CD1c-positive myeloid dendritic cell (primary cell): ENCODE results near the gene BBS7.

Experiments
- DNase-seq: peaks from one replicate; pipeline ENCODE4 v3.0.0-alpha.2; 2016; ENCODE audit errors: extremely low spot score

The BBS7 gene

GRCh38 chr4:121827853-121828252, 42.4 kb downstream of the BBS7 start:
- no peak for DNase-seq

DNA sequence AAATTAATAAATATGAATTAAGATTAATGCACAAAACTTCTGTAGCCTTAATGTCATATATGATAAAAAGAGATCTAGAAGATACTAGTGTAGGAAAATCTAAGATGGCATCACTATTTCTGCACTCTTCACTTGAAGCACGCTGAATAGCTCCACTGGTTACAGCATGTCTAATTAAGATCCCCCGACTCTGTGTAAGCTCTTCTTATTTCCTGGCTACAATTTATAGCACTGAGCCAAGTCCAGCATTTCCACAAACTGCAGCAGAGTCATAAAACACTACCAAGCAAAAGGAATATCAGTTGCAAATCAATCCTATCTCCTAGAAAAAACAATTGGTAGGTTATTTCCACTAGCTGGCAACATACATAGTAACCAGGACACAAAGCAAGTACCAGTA, 45.3 kb downstream of the BBS7 start:
- no peak for DNase-seq

DNA sequence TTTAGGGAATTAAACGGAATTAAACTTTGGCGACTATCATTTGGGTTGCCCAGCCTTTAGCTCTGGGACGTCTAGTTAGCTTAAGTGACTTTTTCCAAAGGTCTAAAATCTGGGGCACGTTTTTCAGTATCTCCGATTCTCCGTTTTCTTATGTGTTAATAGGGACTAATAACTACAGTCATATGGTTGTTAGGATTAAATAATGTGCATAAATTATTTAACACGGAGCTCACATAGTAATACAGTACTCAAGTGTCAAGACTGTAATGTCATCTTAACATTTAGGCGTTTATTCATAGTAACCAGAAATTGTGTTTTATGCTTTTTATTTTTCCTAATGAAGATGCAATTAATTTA, 46.1 kb downstream of the BBS7 start:
- DNase-seq: no peak

DNA sequence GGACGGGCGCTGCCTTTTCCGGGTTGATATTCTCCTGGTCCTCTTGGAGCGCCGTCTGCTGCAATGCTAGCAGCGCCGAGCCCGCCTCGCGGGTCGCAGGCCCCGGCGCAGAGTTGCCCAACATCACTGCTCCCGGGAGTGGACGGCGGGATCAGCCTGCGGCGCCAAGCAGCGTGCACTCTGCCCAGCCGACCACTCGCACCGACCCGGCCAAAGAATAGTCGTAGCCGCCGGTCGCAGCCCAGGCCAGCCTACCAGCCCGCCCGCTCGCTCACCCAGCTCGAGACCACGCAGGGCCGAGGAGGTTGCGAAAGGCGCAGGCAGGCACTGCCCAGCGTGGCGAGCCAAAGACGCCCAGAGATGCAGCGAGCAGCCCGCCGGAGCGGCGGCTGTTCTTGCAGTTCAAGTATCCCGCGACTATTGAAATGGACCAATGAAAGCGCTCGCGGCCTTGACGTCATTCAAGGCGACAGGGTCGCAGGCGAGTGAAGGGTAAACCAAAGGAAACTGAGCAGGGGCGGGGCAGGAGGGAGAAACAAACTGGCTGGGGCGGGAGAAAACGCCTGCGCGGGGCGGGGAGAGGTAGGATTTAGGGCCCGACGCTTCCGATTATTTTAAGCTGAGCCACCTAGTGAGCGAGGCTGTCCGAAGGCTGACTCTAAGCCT, 46.6 kb downstream of the BBS7 start, which contains the start of gene CCNA2:
Gene CCNA2, minus strand, starts transcription at position 379 of the 666 bp plus-strand sequence. Its CDS starts 255 bp downstream, at position 124.
- peak; percentile 98 for DNase-seq

DNA sequence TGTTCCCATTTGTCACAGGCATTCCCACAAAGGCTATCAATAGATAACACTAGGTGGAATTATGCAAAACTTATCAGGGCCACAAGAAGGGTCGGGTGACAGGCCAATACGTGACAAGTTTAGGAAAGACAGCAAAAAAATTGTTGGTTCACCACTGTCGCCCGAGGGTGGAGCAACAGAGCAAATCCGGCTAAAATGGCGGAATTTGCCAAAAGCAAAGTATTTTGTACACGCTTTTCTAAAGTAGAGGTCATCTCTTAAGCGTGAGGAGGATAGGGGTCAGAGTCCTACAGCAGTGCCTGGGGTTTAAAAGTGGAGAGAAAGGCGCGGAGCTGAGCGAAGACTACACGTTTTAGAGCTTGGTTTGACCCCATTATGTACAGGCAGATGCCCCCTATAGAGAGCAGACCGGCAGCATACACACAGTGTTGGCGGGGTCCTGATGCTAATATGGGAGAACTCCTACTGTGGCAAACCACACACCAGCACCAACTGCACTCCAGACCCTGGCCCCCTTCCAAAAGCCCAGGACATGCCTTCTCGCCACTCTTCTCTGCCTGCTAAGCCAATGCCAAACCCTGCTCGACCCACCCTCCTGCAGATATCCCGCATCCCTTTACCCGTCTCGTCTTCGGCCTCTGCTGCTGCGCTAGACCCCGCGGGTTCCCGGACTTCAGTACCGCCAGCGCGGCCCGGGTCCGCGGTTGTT, 47.3 kb downstream of the BBS7 start:
- peak; percentile 42 for DNase-seq

DNA sequence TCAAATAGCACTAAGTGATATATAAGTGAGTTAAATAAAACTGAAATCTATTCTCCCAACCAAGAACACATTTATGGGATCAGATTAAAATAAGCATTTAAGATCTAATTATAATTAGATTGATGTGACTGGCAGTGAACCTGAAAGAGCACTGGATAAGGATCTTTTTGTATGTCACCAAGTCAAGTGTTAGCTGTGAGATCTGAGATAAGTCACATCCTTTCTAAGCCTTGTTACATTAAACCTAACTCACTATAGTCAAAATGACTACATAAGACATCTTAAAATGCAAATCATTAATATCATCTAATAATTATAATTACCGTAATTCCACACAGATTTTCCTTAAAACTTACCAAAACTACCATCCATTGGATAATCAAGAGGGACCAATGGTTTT, 48.2 kb downstream of the BBS7 start:
- no peak for DNase-seq

GRCh38 chr4:121819216-121819965, 50.9 kb downstream of the BBS7 start:
- no peak for DNase-seq

DNA sequence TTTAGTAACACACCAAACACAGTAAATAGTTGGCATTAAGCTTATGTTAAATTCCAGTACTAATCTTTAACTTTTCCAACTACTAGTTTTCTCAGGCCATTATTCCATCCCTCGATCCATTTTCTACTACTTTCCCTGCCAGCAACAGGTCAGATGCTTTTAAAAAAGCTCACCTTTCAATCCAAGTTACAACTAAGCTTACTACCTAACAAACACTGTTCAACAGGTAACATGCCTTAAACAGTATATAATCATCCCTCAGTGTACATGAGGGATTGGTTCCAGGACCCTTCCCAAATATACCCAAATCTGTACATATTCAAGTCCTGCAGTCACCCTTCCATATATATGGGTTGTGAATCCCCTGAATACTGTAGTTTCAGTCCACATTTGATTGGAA, 52.1 kb downstream of the BBS7 start:
- DNase-seq: no peak

GRCh38 chr4:121817701-121818100, 52.6 kb downstream of the BBS7 start:
- no peak for DNase-seq

GRCh38 chr4:121817006-121817405, 53.3 kb downstream of the BBS7 start:
- DNase-seq: no peak

GRCh38 chr4:121814756-121815155, 55.5 kb downstream of the BBS7 start:
- no peak for DNase-seq

- no peak for DNase-seq
Observed at GRCh38 chr4:121811122-121811521, 59.2 kb downstream of the BBS7 start.

DNA sequence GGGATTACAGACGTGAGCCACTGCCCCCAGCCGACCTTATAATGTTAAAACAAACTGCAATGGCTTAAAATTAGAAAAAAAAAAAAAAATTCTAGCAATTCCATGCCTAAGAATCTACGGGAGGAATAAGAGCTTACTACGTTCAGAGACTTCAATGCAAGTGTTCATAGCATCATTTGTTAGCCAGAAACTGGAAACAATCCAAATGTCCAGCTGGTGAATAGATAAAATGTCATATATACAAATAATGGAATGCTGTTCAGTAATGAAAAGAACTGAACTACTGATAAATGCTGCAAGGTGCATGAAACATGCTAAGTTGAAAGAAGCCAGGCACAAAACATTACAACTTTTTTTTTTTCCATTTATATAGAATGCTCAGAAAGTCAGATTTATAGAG, 63.9 kb downstream of the BBS7 start:
- no peak for DNase-seq

- no peak for DNase-seq
Observed at GRCh38 chr4:121801715-121802075, 68.6 kb downstream of the BBS7 start.

- DNase-seq: peak; percentile 99
Observed at GRCh38 chr4:121800961-121801714, 69.1 kb downstream of the BBS7 start, which contains the start of gene EXOSC9. Gene EXOSC9 (plus strand): TSS chr4:121801323. CDS start chr4:121801425, 102 bp downstream.

GRCh38 chr4:121800638-121800960, 69.7 kb downstream of the BBS7 start:
- DNase-seq: no peak

GRCh38 chr4:121799867-121800501, 70.3 kb downstream of the BBS7 start:
- DNase-seq: no peak

GRCh38 chr4:121799208-121799823, 71.0 kb downstream of the BBS7 start:
- no peak for DNase-seq

DNA sequence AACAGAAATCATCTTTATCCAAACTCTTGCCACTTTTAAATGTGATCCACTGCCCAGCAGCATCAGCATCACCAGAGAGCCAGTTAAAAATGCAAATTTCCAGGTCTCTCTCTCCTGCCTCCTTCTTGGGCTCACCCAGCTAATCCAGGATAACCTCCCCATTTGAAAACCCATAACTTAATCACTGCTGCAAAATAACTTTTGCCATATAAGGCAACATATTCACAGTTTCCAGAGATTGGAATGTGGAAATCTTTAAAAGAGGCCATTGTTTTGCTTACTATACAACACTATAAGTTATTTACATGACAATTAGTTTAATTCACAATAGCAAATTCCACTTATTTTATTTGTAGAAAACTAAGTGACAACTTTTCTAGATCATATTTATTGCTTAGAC, 74.0 kb downstream of the BBS7 start:
- no peak for DNase-seq

DNA sequence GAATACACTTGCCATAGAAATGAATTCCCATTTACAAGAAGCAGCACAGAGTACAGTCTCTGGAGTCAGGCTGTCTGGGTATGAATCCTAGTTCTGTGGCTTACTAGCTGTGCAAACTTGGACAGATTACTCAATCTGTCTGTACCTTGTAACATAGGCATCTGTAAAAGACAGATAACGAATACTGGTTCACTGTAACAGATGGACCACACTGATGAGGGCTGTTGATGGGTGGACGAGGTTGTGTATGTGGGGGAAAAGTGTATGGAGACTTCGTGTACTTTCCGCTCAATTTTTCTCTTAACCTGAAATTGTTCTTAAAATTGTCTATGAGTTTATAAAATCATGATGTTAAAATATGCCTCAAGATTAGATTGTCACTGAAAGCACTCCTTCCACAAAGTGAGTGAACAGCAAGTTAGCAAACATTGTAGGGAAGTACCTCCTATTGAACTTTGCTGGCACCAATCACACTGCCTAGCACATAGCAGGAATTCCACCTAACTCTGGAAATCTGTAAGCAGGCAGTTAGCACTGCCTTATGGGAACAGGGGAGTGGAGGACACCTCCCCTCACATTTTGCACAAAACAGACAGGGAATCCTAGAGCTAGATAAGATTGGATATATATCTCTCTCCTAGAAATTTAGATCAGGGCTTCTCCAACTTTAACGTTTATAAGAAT, 75.6 kb downstream of the BBS7 start:
- no peak for DNase-seq

- DNase-seq: no peak
Observed at GRCh38 chr4:121792966-121793365, 77.3 kb downstream of the BBS7 start.
